GM19023 (cell line): ENCODE results near the gene NFX1.

ENCODE experiments used
- ATAC-seq: cut with Tn5 transposase; IDR thresholded peaks from one replicate; pipeline ENCODE4 v1.9.1; 2021; ENCODE audit warnings: mild to moderate bottlenecking, moderate library complexity; ENCODE audit not compliant: unreplicated experiment

The NFX1 gene

GRCh38 chr9:33290247-33291030 is at the start of gene NFX1:
Gene NFX1 (plus strand): TSS chr9:33290516. CDS start chr9:33290573, 57 bp downstream.
- ATAC-seq: peak; percentile 88

GRCh38 chr9:33241298-33241697 is 49.0 kb upstream of the NFX1 start:
- ATAC-seq: no peak

GRCh38 chr9:33242609-33243134 is 47.6 kb upstream of the NFX1 start:
- no peak for ATAC-seq

GRCh38 chr9:33244137-33244784 is 46.1 kb upstream of the NFX1 start:
- ATAC-seq: no peak

- no peak for ATAC-seq
These were observed 45.0 kb upstream of the NFX1 start for GRCh38 chr9:33245341-33245740.

DNA sequence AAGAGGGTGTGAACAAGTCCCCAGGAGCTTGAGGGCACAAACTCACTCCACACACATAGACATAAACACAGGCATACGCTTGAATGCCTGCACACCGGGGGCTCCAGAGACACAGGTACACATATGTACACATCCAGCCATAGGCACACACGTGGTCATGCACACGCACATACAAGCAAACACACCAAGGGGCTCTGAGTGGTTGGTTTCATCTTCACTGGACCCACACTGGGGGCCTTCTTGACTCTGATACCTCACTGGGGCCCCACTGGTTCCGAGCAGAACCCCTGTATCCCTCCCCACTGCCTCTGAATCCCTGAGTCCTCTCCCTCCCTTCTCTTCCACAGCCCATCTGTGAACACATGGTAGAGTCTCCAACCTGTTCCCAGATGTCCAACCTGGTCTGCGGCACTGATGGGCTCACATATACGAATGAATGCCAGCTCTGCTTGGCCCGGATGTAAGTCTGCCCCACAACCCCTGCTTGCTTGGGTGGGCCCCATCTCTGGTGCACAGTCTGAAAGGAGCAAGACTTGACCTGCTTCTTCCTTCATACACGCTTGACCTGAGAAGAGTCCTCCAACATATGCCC is 44.0 kb upstream of the NFX1 start:
- ATAC-seq: no peak

DNA sequence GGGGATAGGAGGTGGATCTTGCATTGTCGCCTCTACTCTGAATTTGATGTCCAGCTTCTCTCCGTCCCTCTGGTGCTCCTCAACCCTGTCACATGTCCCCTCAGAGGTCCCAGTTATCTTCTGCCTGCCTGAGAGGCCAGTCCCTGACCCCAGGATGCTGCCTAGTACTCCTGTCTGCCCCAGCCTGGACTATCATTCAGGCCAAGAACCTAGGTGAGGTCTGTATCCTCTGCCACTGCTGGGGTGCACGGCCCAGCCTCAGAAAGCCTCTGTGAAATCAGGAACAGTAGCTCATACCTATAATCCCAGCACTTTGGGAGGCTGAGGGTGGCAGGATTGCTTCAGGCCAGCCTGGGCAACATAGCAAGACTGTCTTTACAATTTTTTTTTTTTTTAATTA is 41.7 kb upstream of the NFX1 start:
- ATAC-seq: no peak

- peak; percentile 51 for ATAC-seq
These were observed 41.1 kb upstream of the NFX1 start for GRCh38 chr9:33249087-33249658.

- no peak for ATAC-seq
These were observed 40.3 kb upstream of the NFX1 start for GRCh38 chr9:33249983-33250382.

DNA sequence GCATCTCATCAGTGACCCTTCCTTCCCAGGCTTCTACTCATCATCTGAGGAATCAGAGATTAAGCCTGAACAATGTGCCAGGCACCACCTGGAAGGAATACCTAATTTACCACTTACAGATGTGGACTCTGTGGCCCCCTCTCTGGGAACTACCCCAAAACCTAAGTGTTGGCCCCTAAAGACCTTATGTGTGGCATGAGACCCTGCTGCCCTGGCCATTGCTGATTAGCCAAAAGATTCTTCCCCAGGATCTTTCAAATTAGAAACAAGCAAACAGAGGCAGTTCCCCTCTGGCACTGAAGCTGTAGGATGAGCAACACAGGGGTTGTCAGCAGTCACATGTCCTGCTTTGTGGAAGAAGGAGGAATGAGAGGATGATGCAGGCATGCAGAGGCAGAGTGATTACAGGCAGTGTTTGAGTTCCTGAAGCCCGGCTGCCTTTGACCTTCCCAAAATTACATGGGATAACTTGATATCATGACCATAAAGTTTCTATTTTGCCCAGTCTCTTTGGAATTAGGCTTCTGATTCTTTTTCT is 39.8 kb upstream of the NFX1 start:
- ATAC-seq: no peak

DNA sequence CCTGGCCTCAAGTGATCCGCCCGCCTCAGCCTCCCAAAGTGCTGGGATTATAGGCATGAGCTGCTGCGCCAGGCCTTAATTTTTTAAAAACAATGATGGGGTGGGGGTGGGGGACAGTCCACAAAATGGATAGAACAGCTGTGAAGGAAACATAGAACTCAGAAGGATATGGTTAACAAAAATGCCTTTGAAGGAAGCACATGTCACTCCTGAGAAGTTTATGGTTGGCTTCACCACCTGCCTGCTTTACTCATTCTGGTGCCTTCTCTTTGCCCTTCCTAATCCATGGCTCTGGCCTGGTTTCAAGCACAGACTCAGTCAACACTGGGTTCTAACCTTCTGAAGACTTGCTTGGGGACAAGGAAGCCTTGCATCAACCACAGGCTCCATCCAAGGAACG is 36.1 kb upstream of the NFX1 start:
- ATAC-seq: no peak

DNA sequence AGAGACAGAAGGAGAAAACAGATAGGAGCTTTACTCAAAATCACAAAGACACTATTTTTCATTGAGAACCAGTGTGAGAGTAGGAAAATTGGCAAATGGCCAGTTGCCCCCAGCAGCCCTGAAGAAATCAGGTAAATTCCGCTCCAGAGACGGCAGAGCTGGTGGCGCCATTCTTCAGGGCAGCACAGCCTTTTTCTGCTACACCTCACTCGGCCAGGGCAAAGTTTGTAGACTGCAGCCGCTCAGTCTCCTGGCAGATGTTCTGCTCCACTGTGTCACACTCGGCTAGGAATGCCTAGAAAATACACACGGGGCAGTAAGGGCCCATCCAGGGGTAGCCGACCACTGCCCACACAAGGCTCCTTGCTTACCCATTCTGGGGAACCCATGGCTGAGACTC is 35.3 kb upstream of the NFX1 start:
- ATAC-seq: no peak

GRCh38 chr9:33255471-33255870 is 34.8 kb upstream of the NFX1 start:
- ATAC-seq: no peak

DNA sequence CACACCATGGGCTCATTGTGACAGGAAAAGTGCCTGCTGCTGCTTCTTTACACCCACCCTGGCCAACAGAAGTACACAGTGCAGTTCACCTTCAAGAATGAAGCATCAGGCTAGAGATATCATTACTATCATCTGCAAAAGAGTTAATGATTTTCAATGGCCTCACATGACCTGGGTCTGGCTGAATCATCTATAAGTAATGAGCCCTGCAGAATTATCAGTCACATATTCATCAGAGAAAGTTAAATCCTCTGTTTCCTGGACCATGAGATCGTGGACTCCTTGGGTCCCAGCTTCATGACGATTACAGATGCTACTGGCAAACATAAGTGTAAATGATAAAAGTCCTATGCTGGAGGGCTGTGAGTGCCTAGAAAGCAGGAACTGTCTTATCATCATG is 34.1 kb upstream of the NFX1 start:
- no peak for ATAC-seq

GRCh38 chr9:33257276-33257675 is 33.0 kb upstream of the NFX1 start:
- no peak for ATAC-seq

GRCh38 chr9:33260372-33260771 is 29.9 kb upstream of the NFX1 start:
- ATAC-seq: no peak

- peak; percentile 11 for ATAC-seq
These were observed 26.9 kb upstream of the NFX1 start for GRCh38 chr9:33263131-33264002.

GRCh38 chr9:33264003-33264472 is 26.3 kb upstream of the NFX1 start:
- ATAC-seq: peak; percentile 51

- ATAC-seq: peak; percentile 75
These were observed 25.7 kb upstream of the NFX1 start, which contains the start of the genes BAG1 and CHMP5 for GRCh38 chr9:33264473-33265177. Gene BAG1 (minus strand): TSS chr9:33264708. Gene CHMP5 (plus strand): TSS chr9:33265049. CDS start chr9:33265079, 30 bp downstream.
